Kidney epithelial cell (primary cell): ENCODE measurements around the gene SKIC8. TPM values are rescaled to one million over a fixed set of nuclear protein-coding genes. Genes with fewer than 3 reads are reported as not detected.

Experiments
- DNase-seq: peaks from one replicate; pipeline ENCODE4 v3.0.0-alpha.2; 2010; ENCODE audit warnings: low read depth
- H3K27me3 ChIP-seq: 2 replicates; pipeline ENCODE4 v1.6.0; 2011; ENCODE audit warnings: low read length; ENCODE audit not compliant: control insufficient read depth, insufficient read depth
- H3K36me3 ChIP-seq: 2 replicates; pipeline ENCODE4 v1.5.1; 2011; ENCODE audit warnings: low read length; ENCODE audit not compliant: control insufficient read depth, insufficient read depth
- H3K4me3 ChIP-seq: 2 replicates; pipeline ENCODE4 v1.5.1; 2011; ENCODE audit warnings: low read depth, mild to moderate bottlenecking, control low read depth, low read length
- total RNA-seq: library from RNA; depleted of rRNA; stranded (reverse); fragments of >200 nt; gene quantifications from 2 replicates; pipeline ENCODE4 v1.2.3, GENCODE V29; 2015
- TF ChIP-seq, protein P1 (sequence below): IDR thresholded peaks from 2 replicates; pipeline ENCODE4 v1.5.1; 2011; ENCODE audit warnings: mild to moderate bottlenecking, moderate library complexity, low read length, control low read depth, inconsistent platforms; ENCODE audit not compliant: insufficient read depth, poor library complexity, severe bottlenecking

SKIC8 gene
- total RNA-seq, 1 donor from 2014 or later = 51.1 TPM

DNA sequence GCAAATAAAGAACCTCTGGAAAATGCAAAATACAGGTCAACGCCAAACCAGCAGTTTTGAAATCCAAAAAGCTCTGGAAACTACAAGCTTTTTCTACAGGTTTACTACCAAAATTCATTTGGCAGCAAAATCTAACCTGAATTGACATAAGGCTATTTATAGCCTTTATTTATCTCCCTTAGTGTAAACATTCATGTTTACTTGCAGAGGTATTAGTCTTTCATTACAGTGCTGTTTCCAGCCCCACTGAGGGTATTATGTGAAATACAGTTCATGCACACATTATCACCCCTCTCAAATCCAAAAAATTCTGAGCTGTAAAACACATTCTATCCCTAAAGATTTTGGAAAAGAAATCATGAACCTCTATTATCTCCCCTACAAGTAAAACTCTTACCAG is 7.2 kb downstream of the SKIC8 start:
- no peak for DNase-seq
- TF ChIP-seq, protein P1, sequence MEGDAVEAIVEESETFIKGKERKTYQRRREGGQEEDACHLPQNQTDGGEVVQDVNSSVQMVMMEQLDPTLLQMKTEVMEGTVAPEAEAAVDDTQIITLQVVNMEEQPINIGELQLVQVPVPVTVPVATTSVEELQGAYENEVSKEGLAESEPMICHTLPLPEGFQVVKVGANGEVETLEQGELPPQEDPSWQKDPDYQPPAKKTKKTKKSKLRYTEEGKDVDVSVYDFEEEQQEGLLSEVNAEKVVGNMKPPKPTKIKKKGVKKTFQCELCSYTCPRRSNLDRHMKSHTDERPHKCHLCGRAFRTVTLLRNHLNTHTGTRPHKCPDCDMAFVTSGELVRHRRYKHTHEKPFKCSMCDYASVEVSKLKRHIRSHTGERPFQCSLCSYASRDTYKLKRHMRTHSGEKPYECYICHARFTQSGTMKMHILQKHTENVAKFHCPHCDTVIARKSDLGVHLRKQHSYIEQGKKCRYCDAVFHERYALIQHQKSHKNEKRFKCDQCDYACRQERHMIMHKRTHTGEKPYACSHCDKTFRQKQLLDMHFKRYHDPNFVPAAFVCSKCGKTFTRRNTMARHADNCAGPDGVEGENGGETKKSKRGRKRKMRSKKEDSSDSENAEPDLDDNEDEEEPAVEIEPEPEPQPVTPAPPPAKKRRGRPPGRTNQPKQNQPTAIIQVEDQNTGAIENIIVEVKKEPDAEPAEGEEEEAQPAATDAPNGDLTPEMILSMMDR = no peak
- Histone ChIP-seq H3K27me3 (no peaks in the 10 kb centered on the region), H3K36me3 (no peaks in the 10 kb centered on the region), H3K4me3 (no peak overlapping the region)

DNA sequence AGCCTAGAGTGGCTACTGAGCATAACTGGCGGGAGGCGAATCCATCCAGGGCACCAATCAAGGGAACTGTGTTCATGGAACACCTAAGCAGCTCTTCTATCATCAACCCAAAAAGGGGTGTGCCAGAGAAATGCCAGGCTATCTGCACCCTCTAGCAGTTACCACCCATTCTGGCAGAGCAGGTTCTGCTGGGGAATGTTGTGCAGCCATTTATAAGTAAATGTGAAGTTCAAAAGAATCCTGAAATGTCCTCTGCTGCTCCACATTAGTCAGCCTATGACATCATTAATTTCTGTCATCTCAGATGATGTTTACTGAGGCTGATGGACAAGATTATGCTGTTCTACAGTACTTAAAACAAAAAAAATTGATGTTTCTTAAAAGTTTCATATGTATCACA is 7.7 kb downstream of the SKIC8 start:
- DNase-seq = no peak
- Histone ChIP-seq H3K36me3 (no peaks in the 10 kb centered on the region), H3K27me3 (no peaks in the 10 kb centered on the region), H3K4me3 (no peak overlapping the region)
- TF ChIP-seq, protein P1 = no peak

DNA sequence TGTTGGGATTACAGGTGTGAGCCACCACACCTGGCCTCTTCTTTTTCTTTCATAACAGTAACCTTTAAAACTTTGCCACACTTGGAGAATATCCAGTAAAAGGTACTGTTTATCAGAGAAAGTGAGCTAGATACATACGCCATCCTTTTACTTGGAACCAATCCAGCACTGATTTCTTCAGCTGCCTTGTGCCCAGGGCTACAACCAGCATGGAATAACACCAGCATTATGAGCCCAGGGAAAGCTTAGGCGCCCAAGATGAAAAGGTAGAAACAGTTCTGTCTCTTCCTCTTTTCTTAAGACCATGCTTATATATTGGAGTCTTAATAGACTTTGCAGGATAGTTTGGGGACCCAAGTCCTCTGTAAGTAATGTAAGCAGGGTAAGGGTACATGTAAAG is 8.4 kb downstream of the SKIC8 start:
- TF ChIP-seq, protein P1 = no peak
- Histone ChIP-seq H3K27me3 (no peaks in the 10 kb centered on the region), H3K36me3 (no peaks in the 10 kb centered on the region), H3K4me3 (no peak overlapping the region)
- DNase-seq = no peak

DNA sequence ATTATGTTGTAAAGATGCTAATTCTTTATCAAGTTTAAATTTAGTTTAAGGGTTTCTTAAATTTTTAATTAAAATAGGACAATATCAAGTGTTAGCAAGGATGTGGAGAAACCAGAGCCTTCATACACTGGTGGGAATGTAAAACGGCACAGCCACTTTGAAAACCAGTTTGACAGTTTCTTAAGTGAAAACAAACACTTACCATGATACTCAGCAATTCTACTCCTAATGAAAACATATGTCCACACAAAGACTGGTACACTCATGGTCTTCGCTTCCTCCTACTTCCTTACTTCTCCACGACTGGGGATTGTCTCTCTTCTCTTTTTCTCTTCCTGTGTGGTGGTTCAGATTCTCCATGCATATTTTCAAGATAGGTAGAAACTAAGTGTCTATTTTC is 9.2 kb downstream of the SKIC8 start:
- DNase-seq = no peak
- TF ChIP-seq, protein P1 = no peak
- H3K36me3 ChIP-seq = no peaks in the 10 kb centered on the region
- H3K4me3 ChIP-seq = no peak overlapping the region
- no peaks in the 10 kb centered on the region for H3K27me3 ChIP-seq

DNA sequence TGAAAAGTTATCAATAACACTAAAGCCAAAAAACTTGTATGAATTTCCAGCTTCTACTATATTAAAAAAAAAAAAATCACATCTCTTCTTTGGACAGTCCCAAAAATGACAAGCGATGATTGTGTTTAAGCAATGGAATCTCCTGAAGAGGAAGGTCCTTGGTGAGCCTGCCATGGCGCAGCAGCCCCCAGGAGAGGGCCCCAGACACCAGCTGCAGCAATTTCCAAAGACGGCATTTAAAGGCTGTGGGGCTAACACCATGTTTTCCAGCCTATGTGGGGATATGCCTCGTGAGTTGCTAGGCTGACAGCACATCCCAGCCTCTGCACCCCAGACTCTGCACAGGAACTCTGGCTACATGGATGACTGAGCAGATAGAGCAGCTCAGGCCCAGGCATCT is 14.7 kb downstream of the SKIC8 start:
- H3K36me3 ChIP-seq = no peaks in the 10 kb centered on the region

DNA sequence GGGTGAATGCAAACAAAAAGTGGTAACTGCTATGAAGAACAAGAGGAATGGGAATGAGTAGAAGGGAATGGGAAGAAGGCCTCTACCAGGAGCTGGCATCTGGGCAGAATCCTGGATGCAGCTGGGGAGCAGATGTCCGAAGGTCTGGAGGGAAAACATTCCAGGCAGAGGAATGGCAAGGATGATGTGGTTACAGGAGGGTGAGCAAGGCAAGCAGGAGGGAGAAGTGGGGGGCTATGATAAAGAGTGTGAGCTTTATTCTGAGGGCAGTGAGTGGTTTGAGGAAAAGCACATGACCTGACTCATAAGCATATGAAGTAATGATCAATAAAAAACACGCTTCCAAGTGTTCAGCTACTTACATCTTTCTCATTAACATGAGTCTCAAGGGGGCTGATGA is 17.1 kb downstream of the SKIC8 start:
- TF ChIP-seq, protein P1 = no peak
- DNase-seq = no peak
- Histone ChIP-seq H3K4me3 (no peak overlapping the region), H3K27me3 (no peaks in the 10 kb centered on the region), H3K36me3 (no peaks in the 10 kb centered on the region)

More for the DNA sequence above, 14.7 kb downstream of the SKIC8 start:
- DNase-seq = no peak
- TF ChIP-seq, protein P1 = no peak
- no peaks in the 10 kb centered on the region for H3K27me3 ChIP-seq
- no peak overlapping the region for H3K4me3 ChIP-seq
